GM19468 (cell line): Measurements from ENCODE around the gene CCDC186.
A peak's percentile ranks its signal among the peaks of the same experiment; 100 is the strongest.

Experiments
- ATAC-seq: cut with Tn5 transposase; IDR thresholded peaks from one replicate; pipeline ENCODE4 v1.9.1; 2021; ENCODE audit warnings: mild to moderate bottlenecking, moderate library complexity, moderate number of reproducible peaks; ENCODE audit not compliant: unreplicated experiment; ENCODE audit errors: extremely low read depth

CCDC186 gene

GRCh38 chr10:114173921-114174694, at the start of gene CCDC186:
CCDC186 (minus strand) TSS chr10:114174203; CDS start chr10:114163268, 10,935 bp downstream.
- peak; percentile 98 for ATAC-seq

- ATAC-seq: no peak
Measured at GRCh38 chr10:114223066-114223465, 49.1 kb upstream of the CCDC186 start.

- no peak for ATAC-seq
Measured at GRCh38 chr10:114221235-114221634, 47.2 kb upstream of the CCDC186 start.

GRCh38 chr10:114220281-114220680, 46.3 kb upstream of the CCDC186 start:
- peak; percentile 59 for ATAC-seq

- ATAC-seq: no peak
Measured at GRCh38 chr10:114215033-114215432, 41.0 kb upstream of the CCDC186 start.

GRCh38 chr10:114212153-114212552, 38.1 kb upstream of the CCDC186 start:
- ATAC-seq: no peak

- ATAC-seq: no peak
Measured at GRCh38 chr10:114208351-114208750, 34.3 kb upstream of the CCDC186 start.

- ATAC-seq: no peak
Measured at GRCh38 chr10:114207349-114207748, 33.3 kb upstream of the CCDC186 start.

GRCh38 chr10:114206902-114207301, 32.9 kb upstream of the CCDC186 start:
- ATAC-seq: no peak

- no peak for ATAC-seq
Measured at GRCh38 chr10:114202812-114203211, 28.8 kb upstream of the CCDC186 start.

GRCh38 chr10:114199239-114199638, 25.2 kb upstream of the CCDC186 start:
- no peak for ATAC-seq

GRCh38 chr10:114195079-114195478, 21.1 kb upstream of the CCDC186 start:
- ATAC-seq: peak; percentile 65

- no peak for ATAC-seq
Measured at GRCh38 chr10:114189700-114190099, 15.7 kb upstream of the CCDC186 start.

- ATAC-seq: no peak
Measured at GRCh38 chr10:114188900-114189299, 14.9 kb upstream of the CCDC186 start.

GRCh38 chr10:114188001-114188400, 14.0 kb upstream of the CCDC186 start:
- no peak for ATAC-seq

- ATAC-seq: no peak
Measured at GRCh38 chr10:114184276-114184675, 10.3 kb upstream of the CCDC186 start.

GRCh38 chr10:114183563-114183962, 9.6 kb upstream of the CCDC186 start:
- ATAC-seq: no peak

GRCh38 chr10:114181971-114182370, 8.0 kb upstream of the CCDC186 start:
- no peak for ATAC-seq

- ATAC-seq: no peak
Measured at GRCh38 chr10:114180937-114181336, 6.9 kb upstream of the CCDC186 start.

- ATAC-seq: no peak
Measured at GRCh38 chr10:114179747-114180146, 5.7 kb upstream of the CCDC186 start.

GRCh38 chr10:114179148-114179547, 5.1 kb upstream of the CCDC186 start, which contains the start of gene TDRD1:
TDRD1 (plus strand) TSS chr10:114179353; CDS start chr10:114187832, 8,479 bp downstream.
- no peak for ATAC-seq

GRCh38 chr10:114176511-114176910, 2.5 kb upstream of the CCDC186 start:
- no peak for ATAC-seq
